Left lobe of liver (tissue), 2 donors: ENCODE results near the gene RNU1-2. TPM values are rescaled to one million over a fixed set of nuclear protein-coding genes. Genes with fewer than 3 reads are reported as not detected.
A peak's percentile ranks its signal among the peaks of the same experiment; 100 is the strongest.
"Not testable (repeated sequence)": the region's sequence is repeated elsewhere in the genome, so short reads cannot be mapped to it uniquely, and the experiment has no call there.

ENCODE experiments used
- ATAC-seq: fragments of 200-7000 bp; cut with Tn5 transposase; one replicate; pipeline ENCODE4 v1.9.1; 2020; ENCODE audit warnings: mild to moderate bottlenecking, moderate library complexity
- DNase-seq: peaks from one replicate; pipeline ENCODE4 v3.0.0-alpha.2; 2020; ENCODE audit warnings: low spot score
- total RNA-seq: library from RNA; stranded (reverse); gene quantifications from one replicate; pipeline ENCODE4 v1.2.1, GENCODE V29; 2021
- donor health status: DM: no; HTN: no; CAD: no; lungs with moderate emphysema.
- donor health status: DM: no; HTN: yes; CAD: no.

The RNU1-2 gene
- total RNA-seq, 1 donor from 2014 or later = 1,159 TPM

- ATAC-seq (no peak), DNase-seq (no peak)
Measured at GRCh38 chr1:16924216-16924918, 28.6 kb downstream of the RNU1-2 start.

GRCh38 chr1:16924919-16925477 is 29.2 kb downstream of the RNU1-2 start:
- no peak for ATAC-seq
- no peak for DNase-seq

GRCh38 chr1:16925635-16926490 is 30.1 kb downstream of the RNU1-2 start:
- DNase-seq = no peak
- ATAC-seq = no peak

- ATAC-seq = no peak
Measured at GRCh38 chr1:16926491-16927073, 30.8 kb downstream of the RNU1-2 start.

GRCh38 chr1:16927256-16927655 is 31.5 kb downstream of the RNU1-2 start:
- no peak for ATAC-seq

More at GRCh38 chr1:16926491-16927073, 30.8 kb downstream of the RNU1-2 start:
- no peak for DNase-seq

GRCh38 chr1:16927711-16928485 is 32.1 kb downstream of the RNU1-2 start:
- ATAC-seq = no peak
- DNase-seq = no peak

More at GRCh38 chr1:16927256-16927655, 31.5 kb downstream of the RNU1-2 start:
- no peak for DNase-seq

- DNase-seq = not testable (repeated sequence)
- peak; percentile 30 for ATAC-seq
Measured at GRCh38 chr1:16929146-16930041, 33.6 kb downstream of the RNU1-2 start.

- DNase-seq, ATAC-seq: not testable (repeated sequence)
Measured at GRCh38 chr1:16931206-16931934, 35.6 kb downstream of the RNU1-2 start.

- not testable (repeated sequence) for DNase-seq, ATAC-seq
Measured at GRCh38 chr1:16933945-16934344, 38.2 kb downstream of the RNU1-2 start.

- ATAC-seq, DNase-seq: not testable (repeated sequence)
Measured at GRCh38 chr1:16936580-16936979, 40.8 kb downstream of the RNU1-2 start.

- no peak for DNase-seq
- peak; percentile 37 for ATAC-seq
Measured at GRCh38 chr1:16938351-16939321, 42.9 kb downstream of the RNU1-2 start.

- peak; percentile 34 for ATAC-seq
- DNase-seq = not testable (repeated sequence)
Measured at GRCh38 chr1:16939386-16940180, 43.8 kb downstream of the RNU1-2 start.

- DNase-seq = no peak
Measured at GRCh38 chr1:16944038-16944437, 48.3 kb downstream of the RNU1-2 start.

GRCh38 chr1:16945512-16945911 is 49.7 kb downstream of the RNU1-2 start:
- not testable (repeated sequence) for DNase-seq, ATAC-seq

More at GRCh38 chr1:16944038-16944437, 48.3 kb downstream of the RNU1-2 start:
- ATAC-seq = no peak
